Measurements from ENCODE around the gene ADRA1B.

ADRA1B gene

GRCh38 chr5:159923008-159923407, 6.7 kb downstream of the ADRA1B start:
- in situ Hi-C loops (cut with MboI; ENCODE audit: low sequenced_read_pairs): no loop called here

- in situ Hi-C loops (cut with MboI; ENCODE audit: low sequenced_read_pairs): no loop called here
These were observed 12.0 kb downstream of the ADRA1B start for GRCh38 chr5:159928122-159928909.

- in situ Hi-C loops (cut with MboI; ENCODE audit: low sequenced_read_pairs): no loop called here
These were observed 12.9 kb downstream of the ADRA1B start for GRCh38 chr5:159929176-159929575.

GRCh38 chr5:159933531-159934485, 17.5 kb downstream of the ADRA1B start:
- in situ Hi-C loops (cut with MboI; ENCODE audit: low sequenced_read_pairs): no loop called here

- in situ Hi-C loops (cut with MboI; ENCODE audit: low sequenced_read_pairs): no loop called here
These were observed 19.7 kb downstream of the ADRA1B start for GRCh38 chr5:159935946-159936345.

GRCh38 chr5:159936686-159937329, 20.5 kb downstream of the ADRA1B start:
- in situ Hi-C loops (cut with MboI; ENCODE audit: low sequenced_read_pairs): no loop called here

- in situ Hi-C loops (cut with MboI; ENCODE audit: low sequenced_read_pairs): no loop called here
These were observed 21.3 kb downstream of the ADRA1B start for GRCh38 chr5:159937580-159937979.

- in situ Hi-C loops (cut with MboI; ENCODE audit: low sequenced_read_pairs): no loop called here
These were observed 27.0 kb downstream of the ADRA1B start for GRCh38 chr5:159943326-159943725.

GRCh38 chr5:159944056-159944600, 27.8 kb downstream of the ADRA1B start:
- in situ Hi-C loops (cut with MboI; ENCODE audit: low sequenced_read_pairs): no loop called here

GRCh38 chr5:159945359-159945758, 29.1 kb downstream of the ADRA1B start:
- in situ Hi-C loops (cut with MboI; ENCODE audit: low sequenced_read_pairs): no loop called here

- in situ Hi-C loops (cut with MboI; ENCODE audit: low sequenced_read_pairs): no loop called here
These were observed 31.6 kb downstream of the ADRA1B start for GRCh38 chr5:159947708-159948358.

- in situ Hi-C loops (cut with MboI; ENCODE audit: low sequenced_read_pairs): no loop called here
These were observed 35.1 kb downstream of the ADRA1B start for GRCh38 chr5:159951387-159951786.

- in situ Hi-C loops (cut with MboI; ENCODE audit: low sequenced_read_pairs): no loop called here
These were observed 35.6 kb downstream of the ADRA1B start for GRCh38 chr5:159951834-159952233.

- in situ Hi-C loops (cut with MboI; ENCODE audit: low sequenced_read_pairs): no loop called here
These were observed 37.3 kb downstream of the ADRA1B start for GRCh38 chr5:159953609-159954008.

- in situ Hi-C loops (cut with MboI; ENCODE audit: low sequenced_read_pairs): no loop called here
These were observed 38.9 kb downstream of the ADRA1B start for GRCh38 chr5:159955056-159955624.

GRCh38 chr5:159956074-159956473, 39.8 kb downstream of the ADRA1B start:
- in situ Hi-C loops (cut with MboI; ENCODE audit: low sequenced_read_pairs): no loop called here

- in situ Hi-C loops (cut with MboI; ENCODE audit: low sequenced_read_pairs): no loop called here
These were observed 45.2 kb downstream of the ADRA1B start for GRCh38 chr5:159961176-159962160.

GRCh38 chr5:159962214-159962613, 45.9 kb downstream of the ADRA1B start:
- in situ Hi-C loops (cut with MboI; ENCODE audit: low sequenced_read_pairs): no loop called here

GRCh38 chr5:159963935-159964334, 47.7 kb downstream of the ADRA1B start:
- in situ Hi-C loops (cut with MboI; ENCODE audit: low sequenced_read_pairs): no loop called here

All from HL-60/S4 treated with retinoic acid at 250 ng/mL for 4 days and 3 days (cell line).